ENCODE results near the gene EMX1. TPM values are rescaled to one million over a fixed set of nuclear protein-coding genes. Genes with fewer than 3 reads are reported as not detected.

EMX1 gene
- total RNA-seq, 1 experiment from 2014 or later, result 0.72 TPM

DNA sequence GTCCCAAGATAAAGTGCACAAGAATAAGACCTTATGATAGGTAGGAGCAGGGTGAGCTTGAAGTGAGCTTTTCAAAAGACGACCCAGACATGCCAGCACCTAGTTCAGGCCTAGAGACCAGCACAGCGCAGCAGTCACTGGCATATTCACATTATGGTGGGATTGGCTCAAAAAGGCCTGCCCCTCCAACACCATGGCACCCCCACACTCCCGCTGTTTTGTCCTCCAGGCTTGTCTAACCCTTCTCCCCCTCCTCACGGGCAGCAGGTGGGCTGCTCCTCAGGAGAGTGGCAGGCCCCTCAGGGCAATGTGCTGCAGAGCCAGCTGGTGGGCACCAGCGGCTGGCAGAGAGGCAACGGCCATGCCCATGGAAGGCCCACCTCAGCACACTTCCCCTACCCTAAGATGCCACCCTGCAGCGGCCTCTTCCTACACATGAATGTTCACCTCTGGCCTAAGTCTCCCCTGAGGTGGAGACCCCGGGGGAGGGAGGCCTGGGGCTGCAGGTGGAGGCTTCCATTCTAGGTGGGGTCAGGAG lies 25.6 kb downstream of the EMX1 start:
- Histone ChIP-seq H4K5ac (ENCODE audit: insufficient read length, low read depth, low read length) (no peak overlapping the region), H3K79me1 (ENCODE audit: insufficient read depth, low read depth, low read length, poor library complexity, severe bottlenecking) (no peaks in the 10 kb centered on the region), H2AFZ (ENCODE audit: low read length) (no peak overlapping the region), H4K91ac (ENCODE audit: insufficient read length, low read depth, low read length) (no peak overlapping the region), H3K9me3 (ENCODE audit: control insufficient read depth, low read depth, low read length) (no peaks in the 10 kb centered on the region), H4K20me1 (ENCODE audit: control insufficient read depth, insufficient read depth, insufficient read length) (no peaks in the 10 kb centered on the region), H3K9ac (ENCODE audit: extremely low read depth, insufficient read length, low read length) (no peak overlapping the region), H3K56ac (ENCODE audit: insufficient read length, low read depth, low read length) (no peak overlapping the region), H3K18ac (ENCODE audit: insufficient read length, low read depth, low read length) (no peak overlapping the region), H3K4ac (ENCODE audit: low read depth, low read length) (no peak overlapping the region), H3K23ac (ENCODE audit: insufficient read length, low read depth, low read length) (no peak overlapping the region), H2BK12ac (ENCODE audit: insufficient read length, low read depth, low read length) (no peak overlapping the region), H2BK20ac (ENCODE audit: low read depth, low read length, poor library complexity, severe bottlenecking) (no peak overlapping the region), H3K27me3 (ENCODE audit: insufficient read depth, low read length) (no peaks in the 10 kb centered on the region; the same call in 1 of the 2 replicates), H3K14ac (ENCODE audit: insufficient read depth, low read length) (no peak overlapping the region; the same call in 1 of the 2 replicates), H2BK15ac (ENCODE audit: low read depth, low read length) (no peak overlapping the region), H2BK5ac (ENCODE audit: insufficient read length, low read length) (no peak overlapping the region), H3T11ph (ENCODE audit: low read length) (no peak overlapping the region), H2AK5ac (ENCODE audit: insufficient read length, low read length) (no peak overlapping the region), H3K4me1 (ENCODE audit: insufficient read depth, low read length) (peaks cover 3% of the 10 kb centered on the region; the same call in 1 of the 2 replicates), H3K27ac (ENCODE audit: insufficient read length, low read depth, low read length) (no peak overlapping the region), H2BK120ac (ENCODE audit: low read depth, low read length, poor library complexity, severe bottlenecking) (no peak overlapping the region), H3K79me2 (ENCODE audit: insufficient read depth, low read length) (no peaks in the 10 kb centered on the region), H3K4me2 (ENCODE audit: insufficient read depth, insufficient read length, low read length) (no peak overlapping the region), H3K23me2 (ENCODE audit: insufficient read length, low read depth, low read length, poor library complexity, severe bottlenecking) (peaks cover 2% of the 10 kb centered on the region), H4K8ac (replicated peaks; ENCODE audit: insufficient read length, low read depth, low read length) (no peak overlapping the region)
- peaks cover 5 to 19% (median 12%) of the 10 kb centered on the region in 3 experiments; a peak in 6 of 7 replicates for H3K36me3 Mint-ChIP-seq (ENCODE audit: insufficient read depth in 1 of 3, low read depth in 3 of 3)
- WGBS (ENCODE audit: extremely low coverage, insufficient read length, low lambda C conversion rate), result no CpG with 5 or more reads among the region's 8 CpGs
- peaks cover 35% of the 10 kb centered on the region for H3K27me3 Mint-ChIP-seq (ENCODE audit: low read depth)
- no peak for DNase-seq
- H3K4me1 Mint-ChIP-seq, result peaks cover 30 to 39% of the 10 kb centered on the region in 2 experiments
- no peak overlapping the region for H3K4me3 Mint-ChIP-seq
- H3K27ac Mint-ChIP-seq, result no peak overlapping the region
- TF ChIP-seq CTCF (conservative IDR thresholded peaks at IDR 0.05), result no peak
- H3K9me3 Mint-ChIP-seq, result no peaks in the 10 kb centered on the region
